Thyroid gland (tissue), 4 donors: ENCODE data around the gene PLCG2.

ENCODE experiments used
- POLR2A ChIP-seq, 2 donors: fragments of 450-650 bp; IDR thresholded peaks; one replicate each; pipeline ENCODE4 v1.6.1; 2017; ENCODE audit warnings: antibody characterized with exemption in 2 of 2, mild to moderate bottlenecking in 2 of 2, moderate library complexity in 1 of 2
- TF ChIP-seq, protein P1 (sequence below), 6 experiments: fragments of 200-600 bp in 3 of 6; fragments of 450-650 bp in 3 of 6; sonication (generic) in 3 of 6; IDR thresholded peaks; one replicate each; pipeline ENCODE4 v1.5.1; 2016 to 2019; ENCODE audit warnings: antibody characterized with exemption in 6 of 6, mild to moderate bottlenecking in 2 of 6, inconsistent platforms in 1 of 6, moderate library complexity in 1 of 6

DNA sequence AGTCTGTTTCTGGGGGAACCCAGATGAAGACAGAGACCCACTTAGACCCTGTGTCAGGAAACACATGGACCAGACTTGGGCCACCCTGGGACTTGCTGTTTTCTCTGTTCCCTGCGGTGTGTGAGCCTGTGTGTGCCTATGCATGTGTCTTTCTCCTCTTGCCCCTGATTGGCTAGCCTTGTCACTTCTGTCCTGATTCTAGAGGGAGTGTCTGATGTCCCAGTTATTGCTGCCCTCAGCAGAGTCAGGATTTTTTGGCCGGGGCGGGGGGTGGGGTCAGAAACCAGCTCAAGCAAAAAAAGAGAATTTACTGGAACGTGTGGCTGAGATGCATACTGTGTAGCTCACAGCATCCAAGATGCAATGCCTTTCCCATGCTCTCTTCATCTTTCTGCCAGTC, 30.5 kb downstream of the PLCG2 start:
- TF ChIP-seq, protein P1, sequence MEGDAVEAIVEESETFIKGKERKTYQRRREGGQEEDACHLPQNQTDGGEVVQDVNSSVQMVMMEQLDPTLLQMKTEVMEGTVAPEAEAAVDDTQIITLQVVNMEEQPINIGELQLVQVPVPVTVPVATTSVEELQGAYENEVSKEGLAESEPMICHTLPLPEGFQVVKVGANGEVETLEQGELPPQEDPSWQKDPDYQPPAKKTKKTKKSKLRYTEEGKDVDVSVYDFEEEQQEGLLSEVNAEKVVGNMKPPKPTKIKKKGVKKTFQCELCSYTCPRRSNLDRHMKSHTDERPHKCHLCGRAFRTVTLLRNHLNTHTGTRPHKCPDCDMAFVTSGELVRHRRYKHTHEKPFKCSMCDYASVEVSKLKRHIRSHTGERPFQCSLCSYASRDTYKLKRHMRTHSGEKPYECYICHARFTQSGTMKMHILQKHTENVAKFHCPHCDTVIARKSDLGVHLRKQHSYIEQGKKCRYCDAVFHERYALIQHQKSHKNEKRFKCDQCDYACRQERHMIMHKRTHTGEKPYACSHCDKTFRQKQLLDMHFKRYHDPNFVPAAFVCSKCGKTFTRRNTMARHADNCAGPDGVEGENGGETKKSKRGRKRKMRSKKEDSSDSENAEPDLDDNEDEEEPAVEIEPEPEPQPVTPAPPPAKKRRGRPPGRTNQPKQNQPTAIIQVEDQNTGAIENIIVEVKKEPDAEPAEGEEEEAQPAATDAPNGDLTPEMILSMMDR (IDR thresholded peaks at IDR 0.05), result no peak
- TF ChIP-seq POLR2A (IDR thresholded peaks at IDR 0.05), result no peak
